K562 (cell line): Measurements from ENCODE around the gene MYO1F. TPM values are rescaled to one million over a fixed set of nuclear protein-coding genes. Genes with fewer than 3 reads are reported as not detected.

Experiments used
- ATAC-seq: fragments of 200-7000 bp; cut with Tn5 transposase; 3 replicates; pipeline ENCODE4 v1.9.1; 2020; ENCODE audit warnings: moderate library complexity
- BruUV-seq: library from RNA; stranded (reverse); fragments of 400-500 nt; replicated peaks from 2 replicates; lab custom pipeline; 2021; lab: Mats Ljungman, UMichigan
- CTCF ChIA-PET: fragments of 300-600 bp; formaldehyde crosslinking; extraction: SDS; loops from one replicate; lab custom pipeline; 2021; ENCODE audit warnings: low intra/inter-chr PET ratio; lab: Yijun Ruan, JAX
- POLR2A ChIA-PET: fragments of 300-600, 350-650 bp; sonication (Branson Sonifier 250); formaldehyde crosslinking; extraction: SDS; loops from one replicate; lab custom pipeline; 2021; ENCODE audit warnings: antibody characterized with exemption, inconsistent platforms; lab: Yijun Ruan, JAX
- DNase-seq, 4 experiments: peaks; one replicate each; pipeline versions ENCODE4 v3.0.0 to v3.0.0-alpha.2; 2011 to 2018; ENCODE audit warnings: low spot score in 3 of 4, mixed read lengths in 3 of 4; ENCODE audit errors: extremely low read depth in 1 of 4
- FAIRE-seq: peaks from 2 replicates; lab custom pipeline; 2011; peaks lifted over from hg19 to GRCh38; lab: Jason Lieb, UNC
- H2AFZ ChIP-seq: 2 replicates; pipeline ENCODE4 v1.6.0; 2011; ENCODE audit warnings: low read depth, low read length, control low read depth, inconsistent platforms
- H3K27ac ChIP-seq: fragments of 200-600 bp; 3 replicates; pipeline ENCODE4 v1.8.0; 2011; ENCODE audit warnings: low read depth, mild to moderate bottlenecking, control low read depth, inconsistent platforms, low read length, moderate library complexity, mixed read lengths; ENCODE audit errors: extremely low read depth
- H3K27me3 ChIP-seq, 2 experiments: fragments of 300-600 bp in 1 of 2; 2 replicates in 1 of 2; 3 replicates in 1 of 2; pipeline versions ENCODE4 v1.6.0 to v1.8.0; 2011; ENCODE audit warnings: inconsistent platforms in 2 of 2, low read length in 2 of 2, mild to moderate bottlenecking in 1 of 2, mixed read lengths in 1 of 2, moderate library complexity in 1 of 2; ENCODE audit not compliant: control insufficient read depth in 2 of 2, insufficient read depth in 2 of 2
- H3K36me3 ChIP-seq: fragments of 300-600 bp; 3 replicates; pipeline ENCODE4 v1.8.0; 2011; ENCODE audit warnings: mild to moderate bottlenecking, low read length, inconsistent platforms; ENCODE audit not compliant: control insufficient read depth, insufficient read depth
- H3K4me1 ChIP-seq, 2 experiments: fragments of 200-600 bp in 1 of 2; replicated peaks in 1 of 2; 2 replicates in 1 of 2; 3 replicates in 1 of 2; pipeline versions ENCODE4 v1.5.1 to v1.8.0; 2011; ENCODE audit warnings: inconsistent platforms in 2 of 2, low read length in 2 of 2, mild to moderate bottlenecking in 1 of 2, mixed read lengths in 1 of 2, moderate library complexity in 1 of 2; ENCODE audit not compliant: control insufficient read depth in 2 of 2, insufficient read depth in 2 of 2
- H3K4me2 ChIP-seq: 2 replicates; pipeline ENCODE4 v1.6.1; 2011; ENCODE audit warnings: low read length, control low read depth, inconsistent platforms, mixed read lengths; ENCODE audit not compliant: insufficient read depth
- H3K4me3 ChIP-seq: fragments of 200-600 bp; sonication (generic), shearing (Covaris generic); 2 replicates; pipeline ENCODE4 v1.5.1; 2016; ENCODE audit warnings: control low read depth, inconsistent platforms
- H3K79me2 ChIP-seq: fragments of 200-600 bp; 3 replicates; pipeline ENCODE4 v1.8.0; 2011; ENCODE audit warnings: low read length, inconsistent platforms; ENCODE audit not compliant: control insufficient read depth, insufficient read depth
- H3K9ac ChIP-seq, 2 experiments: 2 replicates each; pipeline versions ENCODE4 v1.6.0 to v1.6.1; 2011; ENCODE audit warnings: low read depth in 2 of 2, low read length in 2 of 2, control low read depth in 1 of 2, inconsistent platforms in 1 of 2, mild to moderate bottlenecking in 1 of 2, mixed read lengths in 1 of 2; ENCODE audit not compliant: insufficient read depth in 1 of 2
- H3K9me1 ChIP-seq: one replicate; pipeline ENCODE4 v1.6.0; 2011; ENCODE audit warnings: inconsistent platforms, mild to moderate bottlenecking, low read length, moderate library complexity; ENCODE audit not compliant: control insufficient read depth, insufficient read depth
- H3K9me3 ChIP-seq: replicated peaks from 2 replicates; pipeline ENCODE4 v1.5.1; 2011; ENCODE audit warnings: low read depth, low read length, inconsistent platforms; ENCODE audit not compliant: control insufficient read depth, insufficient read depth
- H4K20me1 ChIP-seq: replicated peaks from 2 replicates; pipeline ENCODE4 v1.6.1; 2011; ENCODE audit warnings: low read length, inconsistent platforms, mixed read lengths; ENCODE audit not compliant: control insufficient read depth, insufficient read depth
- ARHGAP35 ChIP-seq: fragments of 450-650 bp; IDR thresholded peaks from 2 replicates; pipeline ENCODE4 v1.6.1; 2018; ENCODE audit not compliant: partially characterized antibody
- CBX1 ChIP-seq: sonication (generic); IDR thresholded peaks from 2 replicates; pipeline ENCODE4 v1.6.1; 2016; ENCODE audit warnings: antibody characterized with exemption, low read depth, mild to moderate bottlenecking
- CREB1 ChIP-seq, 2 experiments: sonication (generic) in 1 of 2; formaldehyde crosslinking in 1 of 2; IDR thresholded peaks; 2 replicates each; pipeline versions ENCODE4 v1.6.1 to v1.8.0; 2012 to 2022; ENCODE audit warnings: inconsistent platforms in 1 of 2, mild to moderate bottlenecking in 1 of 2, missing genetic modification reagents in 1 of 2, moderate library complexity in 1 of 2
- FOXP1 ChIP-seq: sonication (generic); formaldehyde crosslinking; IDR thresholded peaks from 2 replicates; pipeline ENCODE4 v1.8.0; 2022; ENCODE audit warnings: mild to moderate bottlenecking, missing genetic modification reagents
- JUND ChIP-seq, 2 experiments: IDR thresholded peaks; 2 replicates in 1 of 2; 3 replicates in 1 of 2; pipeline ENCODE4 v1.6.1; 2011; ENCODE audit warnings: borderline replicate concordance in 2 of 2, low read depth in 2 of 2, low read length in 2 of 2, improper control_type of control experiment in 1 of 2, missing biosample characterization in 1 of 2, missing genetic modification characterization in 1 of 2, missing genetic modification reagents in 1 of 2
- KAT8 ChIP-seq: fragments of 450-650 bp; IDR thresholded peaks from 2 replicates; pipeline ENCODE4 v1.6.1; 2016; ENCODE audit warnings: low read depth, mild to moderate bottlenecking
- MCM5 ChIP-seq: fragments of 450-650 bp; IDR thresholded peaks from 2 replicates; pipeline ENCODE4 v1.6.1; 2016; ENCODE audit warnings: low read depth
- PHB2 ChIP-seq: fragments of 450-650 bp; IDR thresholded peaks from 2 replicates; pipeline ENCODE4 v1.6.1; 2017; ENCODE audit warnings: low read depth
- PHTF2 ChIP-seq: fragments of 250-450 bp; sonication (Bioruptor Pico); IDR thresholded peaks from 2 replicates; pipeline ENCODE4 v1.5.0; 2021; ENCODE audit warnings: mild to moderate bottlenecking
- PKNOX1 ChIP-seq: fragments of 450-650 bp; IDR thresholded peaks from 2 replicates; pipeline ENCODE4 v1.6.1; 2016
- TGIF2 ChIP-seq: sonication (generic); formaldehyde crosslinking; IDR thresholded peaks from 2 replicates; pipeline ENCODE4 v1.8.1; 2022; ENCODE audit warnings: mild to moderate bottlenecking, missing genetic modification reagents, moderate library complexity
- THRAP3 ChIP-seq: fragments of 450-650 bp; IDR thresholded peaks from 2 replicates; pipeline ENCODE4 v1.6.1; 2016; ENCODE audit warnings: mild to moderate bottlenecking, inconsistent platforms, borderline replicate concordance
- XRCC5 ChIP-seq: fragments of 200-400 bp; formaldehyde crosslinking; IDR thresholded peaks from 2 replicates; pipeline ENCODE4 v1.6.1; 2017; ENCODE audit warnings: low read depth, mild to moderate bottlenecking, low read length
- YY1 ChIP-seq, 3 experiments: IDR thresholded peaks; 2 replicates each; pipeline ENCODE4 v1.6.1; 2011; ENCODE audit warnings: low read length in 2 of 3, mild to moderate bottlenecking in 2 of 3, moderate library complexity in 2 of 3, borderline replicate concordance in 1 of 3, control low read depth in 1 of 3, low read depth in 1 of 3; ENCODE audit not compliant: insufficient read depth in 3 of 3, insufficient replicate concordance in 2 of 3, control insufficient read depth in 1 of 3, insufficient read length in 1 of 3; ENCODE audit errors: extremely low read depth in 1 of 3
- ZBTB5 ChIP-seq: fragments of 450-650 bp; IDR thresholded peaks from 2 replicates; pipeline ENCODE4 v1.6.1; 2017; ENCODE audit warnings: antibody characterized with exemption
- ZNF696 ChIP-seq: fragments of 250-450 bp; sonication (Bioruptor Pico); conservative IDR thresholded peaks from 2 replicates; pipeline ENCODE4 v1.4.0; 2020; ENCODE audit warnings: mild to moderate bottlenecking, moderate library complexity
- ZNF830 ChIP-seq: fragments of 250-450 bp; sonication (Bioruptor Pico); IDR thresholded peaks from 2 replicates; pipeline ENCODE4 v1.5.0; 2021; ENCODE audit warnings: mild to moderate bottlenecking
- WGBS: fragments of 100-300 bp; shearing (Covaris generic); methylation state at CpG from one replicate; pipeline ENCODE4 v1.1.6; 2016; ENCODE audit warnings: low coverage, mixed read lengths; ENCODE audit not compliant: insufficient coverage; ENCODE audit errors: missing lambda C conversion rate; 5-methylcytosine and 5-hydroxymethylcytosine counted together
- in situ Hi-C: fragments of 300-500 bp; cut with MboI; formaldehyde crosslinking; loops from 4 replicates; pipeline ENCODE4 v1.15.0; 2018; ENCODE audit warnings: inconsistent platforms, mixed read lengths
- intact Hi-C: fragments of 100-400 bp; cut with micrococcal nuclease; formaldehyde crosslinking; loops from 2 replicates; pipeline ENCODE4 v1.14.2; 2022
- polyA plus RNA-seq, 8 experiments: library from polyadenylated mRNA; depleted of rRNA in 4 of 8; stranded (reverse) in 5 of 8; unstranded in 3 of 8; fragments of >200 nt; fragmentation: Nextera tagmentation in 2 of 8; fragmentation: Illumina TruSeq in 1 of 8; extraction: Ambion mirVana in 2 of 8; extraction: Trizol in 1 of 8; gene quantifications; 2 replicates each; pipeline versions ENCODE4 v1.2.1 to v1.2.3, GENCODE V29; 2011 to 2014; ENCODE audit warnings: inconsistent platforms in 1 of 8, missing spikeins in 1 of 8
- total RNA-seq, 7 experiments: library from RNA; depleted of rRNA in 6 of 7; stranded (reverse); fragments of >200 nt in 6 of 7; fragmentation: Illumina TruSeq in 2 of 7; extraction: Trizol in 2 of 7; gene quantifications; 2 replicates each; pipeline versions ENCODE4 v1.2.1 to v1.2.3, GENCODE V29; 2011 to 2021; ENCODE audit warnings: low replicate concordance in 1 of 7
- TF ChIP-seq, protein P1 (sequence below): fragments of 200-400 bp; formaldehyde crosslinking; IDR thresholded peaks from 2 replicates; pipeline ENCODE4 v1.6.1; 2017; ENCODE audit warnings: mild to moderate bottlenecking, low read depth, low read length, moderate library complexity

MYO1F gene
- total and polyA plus RNA-seq, 9 of the 15 experiments (the other 6 are each of a cell fraction or from before 2014, with no cell fraction given): 0.78 to 9.4 (median 4.3) TPM

DNA sequence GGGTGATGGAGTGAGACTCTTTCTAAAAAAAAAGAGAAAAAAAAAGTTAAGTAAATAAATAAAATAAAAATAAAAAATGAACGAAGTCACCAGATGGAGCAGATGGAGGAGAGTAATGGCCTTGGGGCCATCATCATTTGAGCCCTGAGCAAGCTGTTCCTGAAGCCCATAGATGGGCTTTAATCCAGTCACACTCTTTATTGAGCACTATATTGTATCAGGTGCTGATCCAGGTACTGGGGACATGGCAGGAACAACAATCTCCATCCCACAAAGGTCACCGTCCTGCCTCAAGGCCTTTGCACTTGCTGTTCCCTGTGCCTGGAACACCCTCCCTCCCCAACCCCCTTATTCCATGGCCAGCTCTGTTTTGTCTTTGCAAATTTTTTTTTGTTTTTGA, 37.2 kb upstream of the MYO1F start:
- H3K27me3 ChIP-seq: peaks cover 5 to 15% of the 10 kb centered on the region in 2 experiments; a peak in 2 of 5 replicates
- no peaks in the 10 kb centered on the region for H3K79me2 ChIP-seq
- WGBS: 6% methylated on average over 2 of the region's 2 CpGs
- no peak overlapping the region for H2AFZ ChIP-seq
- TF ChIP-seq CREB1 (IDR thresholded peaks at IDR 0.05) (no peak), CREB1 (CRISPR knock-in tag; IDR thresholded peaks at IDR 0.05) (no peak), CBX1 (no peak), PHB2 (no peak), JUND (IDR thresholded peaks at IDR 0.05; ENCODE audit: borderline replicate concordance, low read depth, low read length) (no peak), JUND (tag; IDR thresholded peaks at IDR 0.05; ENCODE audit: borderline replicate concordance, low read depth, low read length) (no peak), TGIF2 (CRISPR knock-in tag) (no peak), YY1 (IDR thresholded peaks at IDR 0.05; ENCODE audit: borderline replicate concordance in 1 of 3, control insufficient read depth in 1 of 3, extremely low read depth in 1 of 3, insufficient read depth in 3 of 3, insufficient read length in 1 of 3, insufficient replicate concordance in 2 of 3, low read depth in 1 of 3, low read length in 2 of 3) (no peak), FOXP1 (no peak), ZNF696 (CRISPR knock-in tag) (no peak), MCM5 (no peak), PKNOX1 (no peak), PHTF2 (CRISPR knock-in tag) (no peak), ZNF830 (CRISPR knock-in tag) (no peak), THRAP3 (no peak), ARHGAP35 (no peak), XRCC5 (no peak), ZBTB5 (no peak), KAT8 (no peak)
- TF ChIP-seq, protein P1, sequence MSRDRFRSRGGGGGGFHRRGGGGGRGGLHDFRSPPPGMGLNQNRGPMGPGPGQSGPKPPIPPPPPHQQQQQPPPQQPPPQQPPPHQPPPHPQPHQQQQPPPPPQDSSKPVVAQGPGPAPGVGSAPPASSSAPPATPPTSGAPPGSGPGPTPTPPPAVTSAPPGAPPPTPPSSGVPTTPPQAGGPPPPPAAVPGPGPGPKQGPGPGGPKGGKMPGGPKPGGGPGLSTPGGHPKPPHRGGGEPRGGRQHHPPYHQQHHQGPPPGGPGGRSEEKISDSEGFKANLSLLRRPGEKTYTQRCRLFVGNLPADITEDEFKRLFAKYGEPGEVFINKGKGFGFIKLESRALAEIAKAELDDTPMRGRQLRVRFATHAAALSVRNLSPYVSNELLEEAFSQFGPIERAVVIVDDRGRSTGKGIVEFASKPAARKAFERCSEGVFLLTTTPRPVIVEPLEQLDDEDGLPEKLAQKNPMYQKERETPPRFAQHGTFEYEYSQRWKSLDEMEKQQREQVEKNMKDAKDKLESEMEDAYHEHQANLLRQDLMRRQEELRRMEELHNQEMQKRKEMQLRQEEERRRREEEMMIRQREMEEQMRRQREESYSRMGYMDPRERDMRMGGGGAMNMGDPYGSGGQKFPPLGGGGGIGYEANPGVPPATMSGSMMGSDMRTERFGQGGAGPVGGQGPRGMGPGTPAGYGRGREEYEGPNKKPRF: no peak
- FAIRE-seq: no peak
- H3K36me3 ChIP-seq: no peaks in the 10 kb centered on the region
- no TSS peak for BruUV-seq
- H3K9me3 ChIP-seq: no peaks in the 10 kb centered on the region
- ChIA-PET CTCF (no interaction called here), POLR2A (interaction anchor here (0.7 kb wide), 1 partner anchor 608 kb away, joined by 3 read pairs; no protein-coding TSS in a partner anchor)
- ATAC-seq: no peak
- no peak overlapping the region for H3K9ac ChIP-seq
- no peak overlapping the region for H3K4me3 ChIP-seq
- in situ Hi-C loops: loop anchor here (10.0 kb wide), 1 partner anchor 80 kb away; the partner anchor contains the start of gene ACTL9
- no peaks in the 10 kb centered on the region for H4K20me1 ChIP-seq
- H3K4me1 ChIP-seq: peaks cover 6 to 13% of the 10 kb centered on the region in 2 experiments; a peak in 3 of 5 replicates
- no peak for DNase-seq
- no peak overlapping the region for H3K27ac ChIP-seq
- intact Hi-C loops: loop anchor here (10.0 kb wide), 1 partner anchor 80 kb away; the partner anchor contains the start of gene ACTL9
- no peak overlapping the region for H3K4me2 ChIP-seq
- no peaks in the 10 kb centered on the region for H3K9me1 ChIP-seq
